Epithelial cell of proximal tubule (primary cell): ENCODE data around the gene KCNK5. TPM values are rescaled to one million over a fixed set of nuclear protein-coding genes. Genes with fewer than 3 reads are reported as not detected.

ENCODE experiments used
- DNase-seq: peaks from one replicate; pipeline ENCODE4 v3.0.0-alpha.2; 2011; ENCODE audit warnings: low read depth
- H3K4me3 ChIP-seq: 2 replicates; pipeline ENCODE4 v1.5.1; 2011; ENCODE audit warnings: low read depth, mild to moderate bottlenecking, low read length
- CTCF ChIP-seq: conservative IDR thresholded peaks from 2 replicates; pipeline ENCODE4 v1.5.1; 2012; ENCODE audit warnings: low read depth, mild to moderate bottlenecking, low read length
- total RNA-seq: library from RNA; depleted of rRNA; stranded (reverse); fragments of >200 nt; gene quantifications from 2 replicates; pipeline ENCODE4 v1.2.3, GENCODE V29; 2015

Gene KCNK5
- total RNA-seq, 1 donor from 2014 or later, result 1.6 TPM

DNA sequence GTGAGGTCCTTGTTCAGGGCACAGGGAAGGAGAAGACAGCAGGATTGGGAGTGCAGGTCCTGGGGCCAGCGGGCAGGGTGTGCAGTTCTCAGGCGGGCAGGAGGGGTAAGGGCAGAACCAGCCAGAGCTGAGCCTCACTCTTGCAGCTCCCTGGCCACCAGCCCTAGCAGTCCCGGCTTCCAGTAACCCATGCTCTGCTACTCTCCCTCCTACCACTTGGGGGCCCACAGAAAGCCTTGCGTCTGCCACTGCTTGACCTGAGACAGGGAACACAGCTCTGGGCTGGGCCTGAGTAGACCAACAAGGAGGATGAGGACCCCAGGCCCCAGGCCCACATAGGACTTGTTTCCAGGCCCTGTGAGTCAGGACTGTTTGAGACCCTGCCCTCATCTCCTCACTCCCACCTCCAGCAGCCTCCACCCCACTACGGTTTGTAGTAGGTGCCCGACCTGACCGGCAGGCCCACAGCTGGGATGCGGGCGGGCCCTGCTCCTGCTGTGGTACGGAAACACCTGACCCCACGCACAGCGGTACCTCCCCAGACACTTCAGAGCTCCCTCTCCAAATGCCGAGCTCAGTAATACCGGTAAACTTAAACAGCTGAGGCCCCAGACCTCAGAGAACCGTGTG lies 39.2 kb downstream of the KCNK5 start:
- DNase-seq, result no peak
- H3K4me3 ChIP-seq, result no peak overlapping the region
- TF ChIP-seq CTCF, result peak; percentile 66

DNA sequence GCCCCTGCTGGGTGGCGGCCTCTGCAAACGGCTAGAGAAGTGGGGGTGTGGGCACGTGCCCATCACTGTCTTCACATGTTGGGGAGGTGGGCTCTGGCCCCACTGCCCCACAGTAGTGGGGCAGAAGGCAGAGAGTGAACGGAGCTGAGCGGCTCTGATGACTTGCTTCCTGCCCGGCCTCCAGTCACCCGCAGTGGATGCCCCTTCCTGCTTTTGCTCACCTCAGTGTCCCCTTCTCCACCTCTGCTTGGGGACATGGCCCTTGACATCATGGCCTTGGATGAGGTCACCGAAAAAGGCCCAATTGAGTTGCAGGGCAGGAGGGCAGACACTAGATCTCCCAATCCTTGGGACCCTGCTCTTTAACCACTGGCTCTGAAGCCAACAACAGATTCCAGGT lies 40.1 kb downstream of the KCNK5 start:
- H3K4me3 ChIP-seq, result no peak overlapping the region
- TF ChIP-seq CTCF, result no peak

DNA sequence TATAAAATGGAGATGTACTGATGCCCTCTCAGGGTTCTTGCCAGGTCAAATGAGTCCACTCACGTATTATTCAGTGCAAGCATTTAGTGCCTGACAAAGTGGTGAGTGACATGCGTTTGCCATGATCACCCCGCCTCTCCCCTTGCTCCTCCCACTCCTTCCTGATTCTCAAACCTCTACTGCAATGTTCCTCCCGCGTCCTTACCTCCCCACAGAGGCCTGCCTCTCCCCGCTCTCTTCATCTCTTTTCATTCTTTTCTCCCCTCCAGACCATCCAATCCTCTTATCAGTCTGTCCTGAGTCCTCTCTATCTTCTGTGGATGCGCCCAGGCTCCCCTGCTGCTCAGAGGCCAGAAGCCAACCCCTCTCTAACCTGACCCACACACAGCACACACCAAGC lies 40.7 kb downstream of the KCNK5 start:
- DNase-seq, result no peak
- TF ChIP-seq CTCF, result no peak
- H3K4me3 ChIP-seq, result no peak overlapping the region

More for the DNA sequence above, 40.1 kb downstream of the KCNK5 start:
- DNase-seq, result no peak

GRCh38 chr6:39188098-39188450 lies 41.2 kb downstream of the KCNK5 start:
- no peak overlapping the region for H3K4me3 ChIP-seq
- no peak for DNase-seq
- no peak for TF ChIP-seq CTCF

DNA sequence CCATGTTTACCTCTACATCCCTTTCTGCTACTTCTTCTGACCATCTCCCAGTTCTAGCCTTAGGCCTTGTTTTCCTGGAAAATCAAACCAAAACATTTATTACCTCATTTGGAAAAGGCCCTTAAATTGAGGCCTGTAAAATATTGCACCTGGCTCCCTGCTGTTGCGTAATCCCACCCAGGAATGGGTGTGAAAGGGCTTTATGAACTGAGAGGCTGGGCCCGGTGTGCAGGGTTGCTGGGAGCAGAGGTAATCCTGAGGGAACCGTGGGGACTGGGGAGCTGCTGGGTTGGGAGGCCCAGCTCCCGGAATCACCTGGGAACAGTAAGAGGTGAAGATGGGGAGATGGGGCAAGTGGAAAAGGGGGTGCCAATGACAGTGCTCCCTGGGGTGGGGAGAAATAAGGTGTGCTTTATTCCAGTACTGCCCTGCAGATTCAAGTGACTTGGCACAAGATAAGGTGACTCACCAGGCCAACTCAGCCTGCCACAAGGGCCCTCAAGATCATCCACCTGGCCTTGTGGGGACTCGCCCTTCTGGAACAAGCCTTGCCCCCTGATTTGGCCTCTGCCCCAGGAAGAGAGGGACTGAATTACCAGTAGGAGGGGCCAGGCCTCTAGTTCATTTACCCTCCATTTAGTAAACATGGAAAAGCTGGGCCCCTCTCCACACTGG lies 44.2 kb downstream of the KCNK5 start:
- no peak for TF ChIP-seq CTCF
- H3K4me3 ChIP-seq, result no peak overlapping the region
- no peak for DNase-seq

GRCh38 chr6:39182604-39183003 lies 46.7 kb downstream of the KCNK5 start:
- H3K4me3 ChIP-seq, result no peak overlapping the region
- no peak for DNase-seq
- TF ChIP-seq CTCF, result no peak

DNA sequence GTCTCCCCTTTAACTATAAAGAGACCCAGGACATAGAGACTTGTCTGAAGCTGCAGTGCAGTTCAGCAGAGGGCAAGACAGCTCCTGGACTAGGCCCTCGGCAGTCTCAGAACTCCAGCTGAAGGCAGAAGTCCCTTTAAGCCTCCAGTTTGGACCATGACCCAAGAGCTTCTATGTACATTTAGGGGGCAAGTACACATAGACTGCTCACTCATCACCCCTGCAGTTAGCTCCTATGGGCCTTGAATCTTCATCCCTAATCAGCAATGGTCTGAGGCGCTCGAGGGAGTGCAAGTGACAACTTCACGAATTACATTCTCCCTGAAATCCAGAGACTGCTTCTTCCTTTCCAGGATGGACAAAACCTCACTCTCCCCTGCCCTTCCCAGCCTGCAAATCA lies 47.4 kb downstream of the KCNK5 start:
- DNase-seq, result no peak
- no peak for TF ChIP-seq CTCF
- H3K4me3 ChIP-seq, result no peak overlapping the region
